IPS-15b (cell line): ENCODE results near the gene UBD.

Experiments used
- H3K27me3 ChIP-seq: one replicate; pipeline ENCODE4 v1.6.1; 2013; ENCODE audit warnings: low read length; ENCODE audit not compliant: control insufficient read depth, insufficient read depth
- H3K36me3 ChIP-seq: one replicate; pipeline ENCODE4 v1.6.1; 2013; ENCODE audit warnings: low read length; ENCODE audit not compliant: control insufficient read depth, insufficient read depth
- H3K4me1 ChIP-seq: one replicate; pipeline ENCODE4 v1.6.1; 2013; ENCODE audit warnings: mild to moderate bottlenecking, low read length; ENCODE audit not compliant: control insufficient read depth, insufficient read depth
- H3K4me3 ChIP-seq: one replicate; pipeline ENCODE4 v1.5.1; 2013; ENCODE audit warnings: low read depth, low read length
- H3K9ac ChIP-seq: one replicate; pipeline ENCODE4 v1.6.1; 2013; ENCODE audit warnings: low read depth, mild to moderate bottlenecking, low read length
- H3K9me3 ChIP-seq: one replicate; pipeline ENCODE4 v1.6.1; 2013; ENCODE audit warnings: mild to moderate bottlenecking, low read length; ENCODE audit not compliant: control insufficient read depth, insufficient read depth

Gene UBD

GRCh38 chr6:29528300-29528931, 31.1 kb downstream of the UBD start:
- H3K9ac ChIP-seq, result no peak overlapping the region
- H3K9me3 ChIP-seq, result peaks cover 5% of the 10 kb centered on the region
- H3K27me3 ChIP-seq, result no peaks in the 10 kb centered on the region
- H3K4me3 ChIP-seq, result no peak overlapping the region
- H3K36me3 ChIP-seq, result no peaks in the 10 kb centered on the region
- peaks cover 8% of the 10 kb centered on the region for H3K4me1 ChIP-seq

- no peak overlapping the region for H3K4me3 ChIP-seq
- peaks cover 8% of the 10 kb centered on the region for H3K4me1 ChIP-seq
- H3K9ac ChIP-seq, result no peak overlapping the region
- H3K27me3 ChIP-seq, result no peaks in the 10 kb centered on the region
- no peaks in the 10 kb centered on the region for H3K36me3 ChIP-seq
- peaks cover 9% of the 10 kb centered on the region for H3K9me3 ChIP-seq
Measured at GRCh38 chr6:29527564-29527963, 32.0 kb downstream of the UBD start.

GRCh38 chr6:29527126-29527525, 32.4 kb downstream of the UBD start:
- H3K9me3 ChIP-seq, result peaks cover 12% of the 10 kb centered on the region
- H3K27me3 ChIP-seq, result no peaks in the 10 kb centered on the region
- H3K4me3 ChIP-seq, result no peak overlapping the region
- H3K9ac ChIP-seq, result no peak overlapping the region
- no peaks in the 10 kb centered on the region for H3K36me3 ChIP-seq
- H3K4me1 ChIP-seq, result peaks cover 8% of the 10 kb centered on the region

GRCh38 chr6:29525311-29525639, 34.3 kb downstream of the UBD start:
- Histone ChIP-seq H3K4me1 (peaks cover 8% of the 10 kb centered on the region), H3K27me3 (no peaks in the 10 kb centered on the region), H3K4me3 (no peak overlapping the region), H3K9ac (no peak overlapping the region), H3K36me3 (no peaks in the 10 kb centered on the region), H3K9me3 (peaks cover 12% of the 10 kb centered on the region)

GRCh38 chr6:29524444-29525310, 34.9 kb downstream of the UBD start:
- Histone ChIP-seq H3K9me3 (peaks cover 12% of the 10 kb centered on the region), H3K4me3 (no peak overlapping the region), H3K27me3 (no peaks in the 10 kb centered on the region), H3K9ac (no peak overlapping the region), H3K4me1 (peaks cover 8% of the 10 kb centered on the region), H3K36me3 (no peaks in the 10 kb centered on the region)

GRCh38 chr6:29524044-29524443, 35.5 kb downstream of the UBD start:
- Histone ChIP-seq H3K9me3 (peaks cover 12% of the 10 kb centered on the region), H3K36me3 (no peaks in the 10 kb centered on the region), H3K4me1 (peaks cover 8% of the 10 kb centered on the region), H3K9ac (no peak overlapping the region), H3K4me3 (no peak overlapping the region), H3K27me3 (no peaks in the 10 kb centered on the region)

- Histone ChIP-seq H3K4me1 (peaks cover 8% of the 10 kb centered on the region), H3K9me3 (peaks cover 12% of the 10 kb centered on the region), H3K27me3 (no peaks in the 10 kb centered on the region), H3K36me3 (no peaks in the 10 kb centered on the region), H3K9ac (no peak overlapping the region), H3K4me3 (no peak overlapping the region)
Measured at GRCh38 chr6:29522227-29522626, 37.3 kb downstream of the UBD start.

- H3K36me3 ChIP-seq, result no peaks in the 10 kb centered on the region
- H3K9me3 ChIP-seq, result peaks cover 12% of the 10 kb centered on the region
- no peaks in the 10 kb centered on the region for H3K27me3 ChIP-seq
- H3K9ac ChIP-seq, result no peak overlapping the region
- peaks cover 8% of the 10 kb centered on the region for H3K4me1 ChIP-seq
- no peak overlapping the region for H3K4me3 ChIP-seq
Measured at GRCh38 chr6:29521006-29521680, 38.4 kb downstream of the UBD start.

GRCh38 chr6:29520232-29520631, 39.3 kb downstream of the UBD start:
- Histone ChIP-seq H3K4me1 (peaks cover 8% of the 10 kb centered on the region), H3K9me3 (peaks cover 12% of the 10 kb centered on the region), H3K27me3 (no peaks in the 10 kb centered on the region), H3K36me3 (no peaks in the 10 kb centered on the region), H3K4me3 (no peak overlapping the region), H3K9ac (no peak overlapping the region)

GRCh38 chr6:29519291-29520010, 40.1 kb downstream of the UBD start:
- no peaks in the 10 kb centered on the region for H3K36me3 ChIP-seq
- H3K4me3 ChIP-seq, result no peak overlapping the region
- peaks cover 2% of the 10 kb centered on the region for H3K4me1 ChIP-seq
- peaks cover 12% of the 10 kb centered on the region for H3K9me3 ChIP-seq
- H3K9ac ChIP-seq, result no peak overlapping the region
- no peaks in the 10 kb centered on the region for H3K27me3 ChIP-seq

GRCh38 chr6:29517728-29518440, 41.6 kb downstream of the UBD start:
- Histone ChIP-seq H3K4me1 (no peaks in the 10 kb centered on the region), H3K9me3 (peaks cover 4% of the 10 kb centered on the region), H3K4me3 (no peak overlapping the region), H3K9ac (no peak overlapping the region), H3K36me3 (no peaks in the 10 kb centered on the region), H3K27me3 (no peaks in the 10 kb centered on the region)
